Stimulated activated CD8-positive, alpha-beta memory T cell treated with anti-CD3 and anti-CD28 coated beads, Interleukin-15, amount 100 ng/mL, for 48 hours (primary cell): ENCODE measurements around the gene DDX10.
"Not testable (repeated sequence)": the region's sequence is repeated elsewhere in the genome, so short reads cannot be mapped to it uniquely, and the experiment has no call there.

Experiments used
- DNase-seq, 2 donors: peaks; one replicate each; pipeline ENCODE4 v3.0.0-alpha.2; 2020; ENCODE audit warnings: low read depth in 2 of 2

The DDX10 gene

GRCh38 chr11:108715239-108715638 lies 50.4 kb downstream of the DDX10 start:
- no peak for DNase-seq

GRCh38 chr11:108718466-108718865 lies 53.6 kb downstream of the DDX10 start:
- no peak for DNase-seq

- DNase-seq: no peak
Measured at GRCh38 chr11:108724974-108725689, 60.3 kb downstream of the DDX10 start.

GRCh38 chr11:108726077-108726800 lies 61.4 kb downstream of the DDX10 start:
- DNase-seq: no peak

GRCh38 chr11:108727665-108728064 lies 62.8 kb downstream of the DDX10 start:
- no peak for DNase-seq

GRCh38 chr11:108729227-108729871 lies 64.5 kb downstream of the DDX10 start:
- DNase-seq: no peak

GRCh38 chr11:108732395-108732794 lies 67.5 kb downstream of the DDX10 start:
- no peak for DNase-seq

- DNase-seq: peak; percentile 32
Measured at GRCh38 chr11:108733479-108734116, 68.7 kb downstream of the DDX10 start.

GRCh38 chr11:108734283-108734682 lies 69.4 kb downstream of the DDX10 start:
- DNase-seq: no peak

GRCh38 chr11:108734956-108735559 lies 70.2 kb downstream of the DDX10 start:
- no peak for DNase-seq

- DNase-seq: not testable (repeated sequence)
Measured at GRCh38 chr11:108740132-108740531, 75.3 kb downstream of the DDX10 start.

- no peak for DNase-seq
Measured at GRCh38 chr11:108743851-108744250, 79.0 kb downstream of the DDX10 start.

- DNase-seq: no peak
Measured at GRCh38 chr11:108748968-108749367, 84.1 kb downstream of the DDX10 start.

GRCh38 chr11:108751444-108751843 lies 86.6 kb downstream of the DDX10 start:
- no peak for DNase-seq

- no peak for DNase-seq
Measured at GRCh38 chr11:108752297-108752751, 87.5 kb downstream of the DDX10 start.

- no peak for DNase-seq
Measured at GRCh38 chr11:108754901-108755625, 90.2 kb downstream of the DDX10 start.

- DNase-seq: no peak
Measured at GRCh38 chr11:108757630-108758029, 92.8 kb downstream of the DDX10 start.

- DNase-seq: no peak
Measured at GRCh38 chr11:108758458-108758857, 93.6 kb downstream of the DDX10 start.

- no peak for DNase-seq
Measured at GRCh38 chr11:108766596-108767173, 101.8 kb downstream of the DDX10 start.

- no peak for DNase-seq
Measured at GRCh38 chr11:108768370-108768769, 103.5 kb downstream of the DDX10 start.

GRCh38 chr11:108768964-108769363 lies 104.1 kb downstream of the DDX10 start:
- DNase-seq: no peak
